Measurements from ENCODE around the gene ASNS. TPM values are rescaled to one million over a fixed set of nuclear protein-coding genes. Genes with fewer than 3 reads are reported as not detected.

The ASNS gene
- total RNA-seq: 11.0 and 27.0 TPM in 2 replicates

GRCh38 chr7:97872025-97872669 is at the start of gene ASNS:
Gene ASNS (minus strand): TSS chr7:97872408. CDS start chr7:97869156, 3,252 bp downstream.

Other genes with a start within 250 kb of the ASNS start
- gene TAC1, start 140.3 kb downstream of the ASNS start, total RNA-seq: 0.16 TPM in 1 of 2 replicates, not detected in the other
- gene OCM2, start 117.8 kb upstream of the ASNS start, total RNA-seq: not detected in 2 replicates
- 3.9 and 4.5 TPM in 2 replicates for gene LMTK2, start 234.5 kb upstream of the ASNS start, total RNA-seq

Data from bronchial smooth muscle cell (primary cell).